Pancreas (tissue), 10 donors: Measurements from ENCODE around the gene RGMB. TPM values are rescaled to one million over a fixed set of nuclear protein-coding genes. Genes with fewer than 3 reads are reported as not detected.
A peak's percentile ranks its signal among the peaks of the same experiment; 100 is the strongest.
"Not testable (repeated sequence)": the region's sequence is repeated elsewhere in the genome, so short reads cannot be mapped to it uniquely, and the experiment has no call there.

ENCODE experiments used
- ATAC-seq, 4 donors: fragments of 200-7000 bp; cut with Tn5 transposase; one replicate each; pipeline versions ENCODE4 v1.8.0 to v1.9.1; 2020; ENCODE audit warnings: mild to moderate bottlenecking in 4 of 4, moderate library complexity in 4 of 4
- DNase-seq, 6 donors: peaks; one replicate each; pipeline ENCODE4 v3.0.0-alpha.2; 2020
- FAIRE-seq: peaks from 2 replicates; lab custom pipeline; 2012; peaks lifted over from hg19 to GRCh38; lab: Jason Lieb, UNC
- H3K27ac ChIP-seq, 4 donors: fragments of 200-600 bp; sonication (generic); 1 replicate in 3 of 4; 2 replicates in 1 of 4; pipeline versions ENCODE4 v1.5.0 to v1.8.0; 2020
- H3K27me3 ChIP-seq, 4 donors: fragments of 200-600 bp; one replicate each; pipeline ENCODE4 v1.8.0; 2021
- H3K36me3 ChIP-seq, 3 donors: fragments of 200-600 bp; sonication (generic) in 1 of 3; one replicate each; pipeline versions ENCODE4 v1.5.0 to v1.8.0; 2020 to 2021
- H3K4me1 ChIP-seq, 3 donors: fragments of 200-600 bp; one replicate each; pipeline ENCODE4 v1.8.0; 2021
- H3K4me3 ChIP-seq, 4 donors: fragments of 200-600 bp; sonication (generic) in 2 of 4; one replicate each; pipeline versions ENCODE4 v1.5.0 to v1.8.0; 2020 to 2021
- H3K9me3 ChIP-seq, 4 donors: fragments of 200-600 bp; one replicate each; pipeline ENCODE4 v1.8.0; 2021
- CTCF ChIP-seq, 4 donors: fragments of 200-600 bp; sonication (generic) in 3 of 4; IDR thresholded peaks; one replicate each; pipeline versions ENCODE4 v1.5.0 to v1.8.0; 2021; ENCODE audit warnings: antibody characterized with exemption in 4 of 4
- whole genome bisulfite sequencing, 2 donors: extraction: QIAGEN DNeasy Blood & Tissue Kit; methylation state at CpG; one replicate each; pipeline ENCODE4 v1.1.7; 2013; 5-methylcytosine and 5-hydroxymethylcytosine counted together
- intact Hi-C, 3 donors: fragments of 100-400 bp; cut with DNase I; formaldehyde crosslinking; loops; one replicate each; pipeline versions ENCODE4 v1.11.1 to v1.14.2; 2022
- polyA plus RNA-seq, 2 donors: library from polyadenylated mRNA; stranded (reverse); fragments of 200-250 nt; gene quantifications; one replicate each; pipeline ENCODE4 v1.2.3, GENCODE V29; 2013
- total RNA-seq, 6 donors: library from RNA; stranded (reverse); fragmentation: NEBNext Ultra II Directional in 4 of 6; extraction: Animal tissue kit (Norgen Biotek cat#: 25700) in 4 of 6; gene quantifications; one replicate each; pipeline versions ENCODE4 v1.2.1 to v1.2.4, GENCODE V29; 2021 to 2023
- donor health status: healthy with polysubstance abuse.
- donor health status: DM: no; HTN: no; CAD: no; lungs with moderate emphysema.
- donor health status: DM: no; HTN: no; CAD: no.
- donor health status: control.
- donor health status: control.
- donor health status: Bipolar disorder and iron deficiency.
- donor health status: DM: yes; HTN: yes; CAD: no.
- donor health status: DM: no; HTN: no; CAD: no.
- donor health status: DM: no; HTN: no; CAD: no.
- donor health status: DM: yes; HTN: yes; CAD: no.

RGMB gene
- total and polyA plus RNA-seq, 8 donors = 2.7 to 15.3 (median 8.6) TPM

- H3K4me1 ChIP-seq = no peaks in the 10 kb centered on the region
- peak in 2 of 4 donors; percentile 25 to 49 for ATAC-seq
- intact Hi-C loops = no loop called here
Observed at GRCh38 chr5:98735806-98736507, 37.5 kb upstream of the RGMB start.

GRCh38 chr5:98736753-98737152, 36.7 kb upstream of the RGMB start:
- no peak overlapping the region for H3K27ac ChIP-seq

More at GRCh38 chr5:98735806-98736507, 37.5 kb upstream of the RGMB start:
- WGBS, 2 donors = 82 to 87% methylated on average over 1 of the region's 1 CpG
- Histone ChIP-seq H3K9me3 (no peaks in the 10 kb centered on the region), H3K27ac (no peak overlapping the region), H3K27me3 (no peaks in the 10 kb centered on the region), H3K36me3 (no peaks in the 10 kb centered on the region), H3K4me3 (no peak overlapping the region)
- DNase-seq = no peak
- no peak for FAIRE-seq
- TF ChIP-seq CTCF (IDR thresholded peaks at IDR 0.05) = no peak

GRCh38 chr5:98737441-98737840, 36.0 kb upstream of the RGMB start:
- H3K27ac ChIP-seq, H3K4me3 ChIP-seq, DNase-seq, H3K4me1 ChIP-seq, intact Hi-C loops, ATAC-seq, H3K27me3 ChIP-seq, H3K9me3 ChIP-seq, FAIRE-seq, H3K36me3 ChIP-seq: not testable (repeated sequence)
- 78 to 83% methylated on average over 9 of the region's 9 CpGs for WGBS, 2 donors

More at GRCh38 chr5:98736753-98737152, 36.7 kb upstream of the RGMB start:
- TF ChIP-seq CTCF (IDR thresholded peaks at IDR 0.05) = no peak
- no peak overlapping the region for H3K4me3 ChIP-seq
- FAIRE-seq (no peak), DNase-seq (no peak), ATAC-seq (no peak)
- no peaks in the 10 kb centered on the region for H3K4me1 ChIP-seq
- intact Hi-C loops = no loop called here
- H3K27me3 ChIP-seq = no peaks in the 10 kb centered on the region
- no peaks in the 10 kb centered on the region for H3K36me3 ChIP-seq
- H3K9me3 ChIP-seq = no peaks in the 10 kb centered on the region

GRCh38 chr5:98738481-98739149, 34.8 kb upstream of the RGMB start:
- H3K36me3 ChIP-seq, FAIRE-seq, H3K9me3 ChIP-seq, H3K27me3 ChIP-seq, ATAC-seq, H3K4me1 ChIP-seq, DNase-seq, H3K27ac ChIP-seq, intact Hi-C loops, H3K4me3 ChIP-seq: not testable (repeated sequence)
- 93 to 94% methylated on average over 4 of the region's 4 CpGs for WGBS, 2 donors

- no peak for DNase-seq
- no peak for ATAC-seq
- intact Hi-C loops = no loop called here
- Histone ChIP-seq H3K36me3 (no peaks in the 10 kb centered on the region), H3K4me3 (no peak overlapping the region), H3K27me3 (no peaks in the 10 kb centered on the region), H3K9me3 (no peaks in the 10 kb centered on the region), H3K4me1 (no peaks in the 10 kb centered on the region), H3K27ac (no peak overlapping the region)
- 95 to 100% methylated on average over 1 of the region's 1 CpG for WGBS, 2 donors
- TF ChIP-seq CTCF (IDR thresholded peaks at IDR 0.05) = no peak
- no peak for FAIRE-seq
Observed at GRCh38 chr5:98741926-98742325, 31.5 kb upstream of the RGMB start.
